ENCODE data around the gene OR6K2.

DNA sequence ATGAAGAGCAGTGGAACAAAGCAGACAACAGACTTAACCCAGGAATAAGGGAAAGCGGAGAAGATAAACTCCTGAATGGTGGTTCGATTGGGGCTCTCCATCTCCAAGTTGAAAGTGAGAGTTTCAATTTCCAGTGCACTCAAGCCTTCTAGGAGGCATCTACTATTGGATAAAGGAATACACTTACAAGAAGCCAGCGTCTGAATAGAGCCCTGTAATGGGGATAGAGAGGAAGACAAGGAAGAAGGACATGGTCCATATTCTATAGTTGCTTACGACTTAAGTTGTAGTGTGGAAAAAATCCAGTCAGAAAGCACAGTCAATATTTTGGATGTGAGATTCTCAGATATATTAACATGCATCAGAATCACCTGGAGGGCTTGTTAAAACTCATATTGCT lies at the start of gene OR6K2:
- TF ChIP-seq FOXA1 (IDR thresholded peaks at IDR 0.05) = no peak
- TF ChIP-seq FOXK2 (IDR thresholded peaks at IDR 0.05) = no peak
- TF ChIP-seq ELF4 (IDR thresholded peaks at IDR 0.05) = no peak
- no peak for TF ChIP-seq ZNF384 (IDR thresholded peaks at IDR 0.05)
- no peak for TF ChIP-seq TARDBP (IDR thresholded peaks at IDR 0.05)
- no peak for TF ChIP-seq SUZ12 (IDR thresholded peaks at IDR 0.05)
- TF ChIP-seq SP1 (IDR thresholded peaks at IDR 0.05) = no peak
- TF ChIP-seq ARNT (IDR thresholded peaks at IDR 0.05) = no peak
- TF ChIP-seq BHLHE40 (IDR thresholded peaks at IDR 0.05; ENCODE audit: borderline replicate concordance) = no peak
- TF ChIP-seq L3MBTL2 (conservative IDR thresholded peaks at IDR 0.05) = no peak
- no peak for TF ChIP-seq NFRKB (IDR thresholded peaks at IDR 0.05)
- no peak for TF ChIP-seq HDGF (IDR thresholded peaks at IDR 0.05; ENCODE audit: borderline replicate concordance)
- TF ChIP-seq FOXM1 (IDR thresholded peaks at IDR 0.05; ENCODE audit: borderline replicate concordance) = no peak
- no peak for TF ChIP-seq PKNOX1 (IDR thresholded peaks at IDR 0.05)

All from HEK293T (cell line).